Small intestine (tissue), 7 donors: ENCODE data around the gene GPR52. TPM values are rescaled to one million over a fixed set of nuclear protein-coding genes. Genes with fewer than 3 reads are reported as not detected.

Experiments used
- DNase-seq, 2 donors: peaks; one replicate each; pipeline versions ENCODE4 v3.0.0 to v3.0.0-alpha.2; 2013
- FAIRE-seq: peaks from 2 replicates; lab custom pipeline; 2012; peaks lifted over from hg19 to GRCh38; lab: Jason Lieb, UNC
- H3K27ac ChIP-seq, 3 donors: one replicate each; pipeline ENCODE4 v1.5.1; 2013; ENCODE audit warnings: low read length in 2 of 3, mild to moderate bottlenecking in 2 of 3, control low read depth in 1 of 3, inconsistent platforms in 1 of 3, low read depth in 1 of 3, moderate library complexity in 1 of 3
- H3K27me3 ChIP-seq, 3 donors: one replicate each; pipeline ENCODE4 v1.6.1; 2013; ENCODE audit warnings: low read length in 3 of 3, inconsistent platforms in 1 of 3; ENCODE audit not compliant: control insufficient read depth in 3 of 3, insufficient read depth in 3 of 3
- H3K36me3 ChIP-seq, 3 donors: one replicate each; pipeline ENCODE4 v1.6.1; 2013; ENCODE audit warnings: low read length in 3 of 3, inconsistent platforms in 1 of 3, low read depth in 1 of 3, mild to moderate bottlenecking in 1 of 3, moderate library complexity in 1 of 3; ENCODE audit not compliant: control insufficient read depth in 3 of 3, insufficient read depth in 2 of 3
- H3K4me1 ChIP-seq, 3 donors: one replicate each; pipeline ENCODE4 v1.6.1; 2013; ENCODE audit warnings: low read length in 2 of 3, inconsistent platforms in 1 of 3, low read depth in 1 of 3, mild to moderate bottlenecking in 1 of 3, moderate library complexity in 1 of 3; ENCODE audit not compliant: control insufficient read depth in 3 of 3, insufficient read depth in 2 of 3
- H3K4me3 ChIP-seq, 3 donors: one replicate each; pipeline ENCODE4 v1.5.1; 2013; ENCODE audit warnings: low read length in 3 of 3, control low read depth in 1 of 3, inconsistent platforms in 1 of 3, low read depth in 1 of 3, mild to moderate bottlenecking in 1 of 3, moderate library complexity in 1 of 3
- H3K9me3 ChIP-seq, 2 donors: one replicate each; pipeline ENCODE4 v1.6.1; 2013; ENCODE audit warnings: low read depth in 1 of 2, low read length in 1 of 2; ENCODE audit not compliant: control insufficient read depth in 2 of 2, insufficient read depth in 1 of 2
- WGBS, 3 donors: extraction: QIAGEN DNeasy Blood & Tissue Kit; methylation state at CpG; one replicate each; pipeline ENCODE4 v1.1.7; 2013; 5-methylcytosine and 5-hydroxymethylcytosine counted together
- polyA plus RNA-seq, 4 donors: library from polyadenylated mRNA; stranded (reverse) in 3 of 4; unstranded in 1 of 4; fragments of 200-250 nt in 3 of 4; fragments of 120-200 nt in 1 of 4; gene quantifications; one replicate each; pipeline versions ENCODE4 v1.2.1 to v1.2.3, GENCODE V29; 2013
- donor health status: healthy with polysubstance abuse.
- donor health status: control.
- donor health status: control.
- donor health status: Bipolar disorder and iron deficiency.
- donor health status: healthy.

The GPR52 gene
- polyA plus RNA-seq, 4 donors: 0.13 to 0.15 TPM; not detected in 2

DNA sequence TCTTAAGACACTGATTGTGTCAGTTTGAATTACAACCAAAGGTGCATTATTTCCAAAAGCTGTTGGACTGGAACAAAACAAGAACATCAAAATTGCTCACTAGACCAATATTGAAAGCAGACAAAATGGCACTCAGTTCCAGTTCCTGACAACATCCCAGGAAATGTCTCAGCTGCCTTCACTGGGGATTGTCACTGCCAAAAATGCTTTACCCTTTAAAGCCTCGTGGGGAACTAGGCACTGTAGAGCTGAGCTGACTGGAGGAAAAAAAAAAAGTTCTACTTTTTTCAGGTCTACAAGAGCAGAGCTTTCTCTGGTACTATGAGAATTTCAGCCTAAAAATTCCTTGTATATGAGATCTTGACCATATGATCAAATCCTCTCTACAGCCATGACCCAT lies 21.9 kb downstream of the GPR52 start:
- H3K27ac ChIP-seq: no peak overlapping the region
- H3K9me3 ChIP-seq: no peaks in the 10 kb centered on the region
- no peaks in the 10 kb centered on the region for H3K4me1 ChIP-seq
- WGBS, 3 donors: 43 to 78% (median 76%) methylated on average over 1 of the region's 1 CpG
- no peaks in the 10 kb centered on the region for H3K27me3 ChIP-seq
- H3K4me3 ChIP-seq: no peak overlapping the region
- H3K36me3 ChIP-seq: peaks cover 0 to 2% (median 0%) of the 10 kb centered on the region in 3 donors
- DNase-seq (no peak), FAIRE-seq (no peak)

DNA sequence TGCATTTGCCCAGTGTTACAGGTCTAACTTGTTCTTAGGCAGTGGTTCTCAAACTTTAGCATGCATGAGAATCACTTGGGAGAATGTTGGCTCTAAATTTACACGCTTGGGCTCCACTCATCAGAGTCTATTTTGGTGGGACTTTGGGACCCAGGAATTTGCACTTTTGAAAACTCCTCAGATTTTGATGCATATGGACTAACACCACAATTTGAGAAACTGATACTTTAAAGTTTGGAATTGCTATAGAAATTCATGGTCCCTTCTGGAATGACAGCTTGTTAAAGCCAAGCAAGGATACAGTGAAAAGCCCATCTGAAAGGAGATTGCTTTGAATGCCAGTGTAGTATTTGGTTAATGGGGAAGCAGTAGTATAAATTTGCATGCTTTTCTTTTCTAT lies 31.5 kb downstream of the GPR52 start:
- Histone ChIP-seq H3K4me3 (no peak overlapping the region), H3K4me1 (no peaks in the 10 kb centered on the region), H3K27me3 (no peaks in the 10 kb centered on the region), H3K36me3 (no peaks in the 10 kb centered on the region), H3K9me3 (no peaks in the 10 kb centered on the region), H3K27ac (no peak overlapping the region)
- FAIRE-seq: no peak
- WGBS, 3 donors: 95 to 97% (median 96%) methylated on average over 1 of the region's 1 CpG
- DNase-seq: no peak

DNA sequence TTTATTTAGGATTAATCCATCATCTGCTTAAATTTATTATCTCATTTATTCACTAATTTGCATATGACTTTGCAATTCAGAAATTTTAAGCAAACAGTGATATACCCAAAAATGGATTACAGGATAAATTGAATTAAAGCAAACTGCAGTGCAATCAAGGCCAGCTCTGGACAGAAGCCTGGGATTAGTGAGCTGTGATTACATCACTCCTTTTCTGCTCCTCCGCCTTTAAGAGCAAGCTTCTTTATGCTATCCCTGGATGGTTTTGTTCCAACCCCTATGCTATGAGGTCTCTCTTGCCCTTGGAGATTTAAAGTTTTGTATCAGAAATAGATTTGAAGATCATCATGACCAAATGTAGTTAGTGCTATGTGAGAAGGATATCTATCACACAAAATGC lies 32.6 kb downstream of the GPR52 start:
- Histone ChIP-seq H3K4me3 (no peak overlapping the region), H3K36me3 (no peaks in the 10 kb centered on the region), H3K4me1 (no peaks in the 10 kb centered on the region), H3K9me3 (no peaks in the 10 kb centered on the region), H3K27me3 (no peaks in the 10 kb centered on the region), H3K27ac (no peak overlapping the region)
- FAIRE-seq: no peak
- DNase-seq: no peak
- WGBS, 3 donors: 81 to 91% (median 89%) methylated on average over 1 of the region's 1 CpG

DNA sequence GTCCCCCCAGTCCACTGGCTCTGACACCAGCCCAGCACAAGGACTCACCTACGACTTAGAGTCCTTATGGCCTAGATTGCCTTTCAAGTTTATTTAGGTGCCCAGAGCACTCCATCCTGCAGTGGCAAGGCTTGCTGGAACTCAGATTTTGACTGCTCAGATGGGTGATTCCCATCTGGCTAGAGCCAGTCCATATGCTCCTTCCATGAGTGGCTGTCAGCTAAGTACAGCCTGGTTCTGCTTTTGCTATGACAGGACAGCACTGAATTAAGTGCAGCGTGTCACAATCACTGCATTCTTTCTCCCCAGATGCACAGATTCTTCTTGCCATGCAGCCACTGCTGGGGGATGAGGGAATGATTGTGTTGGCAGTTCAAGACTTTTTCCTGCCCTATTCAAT lies 43.8 kb downstream of the GPR52 start:
- DNase-seq (no peak), FAIRE-seq (no peak)
- H3K27me3 ChIP-seq: no peaks in the 10 kb centered on the region
- H3K36me3 ChIP-seq: no peaks in the 10 kb centered on the region
- H3K27ac ChIP-seq: no peak overlapping the region
- no peaks in the 10 kb centered on the region for H3K9me3 ChIP-seq
- H3K4me3 ChIP-seq: no peak overlapping the region
- WGBS, 3 donors: 91 to 100% (median 92%) methylated on average over 2 of the region's 2 CpGs
- H3K4me1 ChIP-seq: no peaks in the 10 kb centered on the region

DNA sequence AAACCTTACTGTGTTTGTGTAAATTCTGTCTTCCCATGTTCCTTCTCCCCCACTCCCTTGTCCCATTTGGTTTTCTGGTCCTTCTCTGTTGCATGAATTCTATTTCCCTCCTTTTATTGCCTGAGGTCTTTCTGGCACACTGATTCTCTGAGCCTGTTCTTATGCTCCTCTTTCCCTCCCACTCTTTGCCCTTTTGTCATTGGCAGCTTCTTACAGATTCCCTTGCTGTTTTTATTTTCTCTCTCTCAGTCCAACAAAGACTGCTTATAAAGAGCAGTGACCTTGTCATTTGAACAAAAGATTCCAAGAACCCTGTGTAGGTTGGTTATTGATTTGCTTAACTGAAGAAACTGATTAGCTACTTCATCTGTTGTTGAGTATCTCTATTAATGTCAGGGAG lies 49.7 kb downstream of the GPR52 start:
- H3K4me1 ChIP-seq: no peaks in the 10 kb centered on the region
- DNase-seq (peak in 1 of 2 donors; percentile 12), FAIRE-seq (no peak)
- no peaks in the 10 kb centered on the region for H3K27me3 ChIP-seq
- no peaks in the 10 kb centered on the region for H3K36me3 ChIP-seq
- H3K9me3 ChIP-seq: no peaks in the 10 kb centered on the region
- no peak overlapping the region for H3K27ac ChIP-seq
- no peak overlapping the region for H3K4me3 ChIP-seq
